Measurements from ENCODE around the gene RIMS4.
"Not testable (repeated sequence)": the region's sequence is repeated elsewhere in the genome, so short reads cannot be mapped to it uniquely, and the experiment has no call there.

RIMS4 gene

DNA sequence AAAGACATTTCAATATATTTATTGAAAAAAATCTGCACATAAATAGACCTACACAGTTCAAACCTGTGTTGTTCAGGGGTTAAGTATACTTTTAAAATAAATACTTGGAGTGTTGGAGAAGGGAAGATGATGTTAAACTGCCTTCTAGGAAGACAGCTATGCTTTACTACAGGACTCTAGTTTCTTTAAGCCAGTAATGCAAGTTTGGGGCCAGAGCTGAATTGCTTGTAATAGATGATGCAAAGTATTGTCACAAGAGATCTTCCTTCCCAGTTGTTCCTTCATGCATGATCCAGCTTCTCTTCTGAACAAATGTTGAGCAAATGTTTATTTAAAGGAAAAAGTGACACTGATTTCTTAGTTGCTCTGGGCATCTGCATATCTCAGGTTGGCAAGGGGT is 20.2 kb upstream of the RIMS4 start:
- DNase-seq (ENCODE audit: low read depth): no peak

DNA sequence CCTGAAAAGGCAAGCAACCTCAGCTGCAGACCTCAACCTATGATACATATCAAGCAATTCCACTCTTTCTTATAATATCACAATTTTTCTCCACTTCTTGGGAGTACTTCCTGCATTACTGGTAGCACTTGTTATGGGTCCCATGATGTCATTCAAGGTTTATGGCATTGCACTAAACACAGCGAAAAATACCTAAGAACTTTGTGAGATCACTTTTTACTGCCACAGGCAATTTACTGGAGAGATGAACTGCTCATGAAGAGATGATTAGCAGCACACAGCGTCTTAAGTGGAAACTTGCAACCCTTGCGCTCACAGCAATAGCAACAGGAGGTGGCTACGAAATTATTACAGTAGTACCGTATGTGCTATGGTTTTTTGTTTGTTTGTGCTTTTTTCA is 19.3 kb upstream of the RIMS4 start:
- DNase-seq (ENCODE audit: low read depth): no peak

DNA sequence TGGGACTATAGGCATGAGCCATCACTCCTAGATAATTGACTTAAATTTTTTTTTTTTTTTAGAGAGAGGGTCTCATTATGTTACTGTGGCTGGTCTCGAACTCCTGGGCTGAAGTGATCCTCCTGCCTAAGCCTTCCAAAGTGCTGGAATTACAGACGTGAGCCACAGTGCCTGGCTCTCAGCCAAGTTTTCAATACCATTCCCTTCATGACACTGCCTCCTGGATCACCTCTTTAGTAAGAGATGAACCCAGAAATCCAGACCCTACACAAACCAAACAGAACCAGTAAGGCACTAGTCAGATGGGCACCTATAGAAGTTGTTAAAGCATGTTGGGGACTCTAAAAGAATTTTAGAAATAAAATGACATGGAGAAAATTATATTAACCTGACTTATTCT is 18.3 kb upstream of the RIMS4 start:
- DNase-seq (ENCODE audit: low read depth): no peak

DNA sequence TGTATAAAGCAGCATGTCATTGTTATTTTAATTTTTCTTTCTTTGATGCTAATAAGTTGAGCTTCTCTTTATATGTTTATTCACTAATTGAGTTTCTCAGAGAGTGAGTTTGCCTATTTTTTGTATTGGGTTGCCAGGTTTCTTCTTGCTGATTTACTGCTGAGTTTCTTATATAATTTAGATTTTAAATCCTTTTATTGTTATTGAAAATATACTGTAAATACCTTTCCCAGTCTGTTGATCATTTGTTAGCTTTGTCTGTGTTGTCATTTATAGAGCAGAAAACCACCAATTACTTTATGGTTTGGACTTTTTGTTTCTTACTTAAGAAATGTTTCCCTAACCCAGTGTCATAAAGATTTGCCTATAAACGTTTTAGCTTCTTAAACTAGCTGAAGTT is 17.1 kb upstream of the RIMS4 start:
- no peak for DNase-seq (ENCODE audit: low read depth)

DNA sequence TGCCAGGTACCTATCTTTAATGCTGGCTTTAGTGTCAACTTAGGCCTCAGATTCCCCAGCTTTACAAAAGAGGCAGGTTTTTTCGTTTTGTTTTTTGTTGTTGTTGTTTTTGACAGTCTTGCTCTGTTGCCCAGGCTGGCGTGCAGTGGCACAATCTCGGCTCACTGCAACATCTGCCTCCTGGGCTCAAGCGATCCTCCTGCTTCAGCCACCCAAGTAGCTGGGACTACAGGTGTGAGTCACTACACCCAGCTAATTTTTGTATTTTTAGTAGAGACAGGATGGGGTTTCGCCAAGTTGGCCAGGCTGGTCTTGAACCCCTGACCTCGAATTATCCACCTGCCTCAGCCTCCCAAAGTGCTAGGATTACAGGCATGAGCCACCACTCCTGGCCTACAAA is 11.2 kb upstream of the RIMS4 start:
- DNase-seq (ENCODE audit: low read depth): not testable (repeated sequence)

DNA sequence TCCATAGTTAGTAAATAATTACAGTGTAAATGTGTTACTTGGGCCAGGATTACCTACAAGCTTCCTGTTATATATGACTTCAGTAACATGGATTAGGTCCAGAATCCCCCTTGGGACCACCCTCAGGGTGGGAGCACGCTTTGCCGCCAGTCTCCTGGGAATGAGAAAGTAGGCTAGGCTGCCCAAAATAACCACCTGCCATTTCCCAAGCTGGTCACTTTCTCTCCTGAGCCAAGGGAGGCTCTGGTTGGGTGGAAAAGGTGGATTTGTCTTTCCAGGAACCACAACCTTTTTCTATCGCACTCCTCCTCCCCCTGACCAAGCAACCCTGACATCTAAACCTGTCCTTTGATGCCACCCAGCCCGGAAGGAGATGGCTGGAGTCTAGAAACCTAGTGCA is 9.6 kb upstream of the RIMS4 start:
- no peak for DNase-seq (ENCODE audit: low read depth)

DNA sequence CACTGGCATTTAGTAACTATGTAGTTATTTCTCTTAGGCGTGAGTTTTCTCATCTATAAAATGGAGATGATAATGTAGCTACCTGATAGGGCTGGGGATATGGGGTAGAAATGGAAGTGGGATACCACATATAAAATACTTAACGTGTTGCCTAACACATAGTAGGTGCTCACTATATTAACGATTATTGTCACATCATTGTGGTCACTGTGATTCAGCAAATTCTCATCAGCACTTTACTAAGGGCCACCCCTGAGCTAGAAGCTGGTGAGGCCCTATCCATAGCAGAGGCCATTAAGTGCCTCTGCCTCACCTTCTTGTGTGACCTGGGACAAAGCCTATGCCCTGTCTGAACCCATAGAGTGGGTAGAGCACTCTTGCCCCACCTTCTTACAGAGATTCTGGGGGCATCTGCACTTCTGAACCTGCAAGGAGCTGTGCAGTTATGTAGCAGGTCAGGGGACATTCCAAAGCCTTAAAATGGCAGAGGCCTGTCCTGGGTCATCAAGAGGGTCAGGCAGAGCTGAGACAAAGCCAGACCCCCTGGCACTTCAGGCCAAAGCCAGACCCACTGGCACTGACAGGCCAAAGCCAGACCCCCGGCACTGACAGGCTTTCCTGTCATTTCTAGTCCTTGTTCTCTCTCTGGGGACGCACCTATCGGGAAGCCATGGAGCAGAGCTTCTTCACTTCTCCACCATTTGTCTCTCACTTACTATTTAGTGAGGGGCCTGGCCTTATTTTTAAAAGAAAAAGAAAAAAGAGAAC is 7.0 kb upstream of the RIMS4 start:
- DNase-seq (ENCODE audit: low read depth): no peak

DNA sequence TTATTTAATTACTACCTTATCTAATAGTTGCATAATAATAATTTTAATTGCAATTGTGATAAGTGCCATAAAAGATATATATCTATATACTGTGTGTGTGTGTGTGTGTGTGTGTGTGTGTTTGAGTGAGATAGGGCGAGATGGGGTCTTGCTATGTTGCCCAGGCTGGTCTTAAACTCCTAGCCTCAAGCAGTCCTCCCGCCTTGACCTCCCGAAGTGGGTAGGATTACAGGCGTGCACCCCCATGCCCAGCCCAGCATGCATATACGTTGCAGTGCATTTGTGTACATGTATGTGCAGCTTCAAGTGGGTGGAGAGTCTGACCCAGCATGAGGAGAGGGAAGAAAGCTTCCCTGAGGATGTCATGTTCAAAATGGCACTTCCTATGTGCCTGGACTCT is 4.6 kb upstream of the RIMS4 start:
- DNase-seq (ENCODE audit: low read depth): no peak

DNA sequence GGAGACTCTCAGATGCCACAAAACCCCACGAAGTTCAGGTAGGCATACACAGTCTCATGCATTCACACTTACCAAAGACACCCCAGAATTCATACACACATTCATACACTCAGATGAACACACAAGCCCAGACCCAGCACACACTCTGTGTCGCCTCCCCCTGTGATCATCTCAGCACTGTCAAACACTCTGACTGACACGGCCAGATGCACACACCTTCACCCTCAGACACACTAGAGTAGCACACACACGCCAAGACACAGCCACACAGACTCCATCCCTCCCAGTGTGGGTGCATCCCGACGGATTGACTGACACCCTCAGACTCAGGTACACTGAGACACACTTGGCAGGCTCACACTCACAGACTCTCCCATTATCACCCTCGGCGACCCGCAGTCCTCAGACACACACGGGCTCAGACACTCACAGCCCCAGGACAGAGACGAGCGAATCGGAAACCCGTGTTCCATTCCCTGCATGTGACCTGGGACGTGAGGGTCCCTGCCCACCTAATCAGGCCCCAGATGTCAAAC is 872 bp upstream of the RIMS4 start:
- no peak for DNase-seq (ENCODE audit: low read depth)

DNA sequence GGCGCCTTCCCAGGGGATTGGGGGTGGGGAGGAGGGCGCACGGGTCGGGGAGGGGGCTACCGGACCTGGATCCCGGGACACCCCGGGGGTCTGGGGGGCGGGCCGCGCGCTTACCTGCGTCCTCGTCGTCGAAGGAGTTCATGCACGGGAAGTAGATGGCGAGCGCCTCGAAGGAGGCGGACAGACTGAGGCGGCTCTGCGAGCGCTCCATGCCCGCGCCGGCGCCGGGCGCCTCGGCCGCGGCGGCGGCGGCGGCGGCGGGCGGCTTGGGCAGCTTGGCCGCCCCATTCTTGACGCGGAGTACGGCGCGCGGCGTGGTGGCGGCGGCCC is 320 bp downstream of the RIMS4 start:
- no peak for DNase-seq (ENCODE audit: low read depth)

DNA sequence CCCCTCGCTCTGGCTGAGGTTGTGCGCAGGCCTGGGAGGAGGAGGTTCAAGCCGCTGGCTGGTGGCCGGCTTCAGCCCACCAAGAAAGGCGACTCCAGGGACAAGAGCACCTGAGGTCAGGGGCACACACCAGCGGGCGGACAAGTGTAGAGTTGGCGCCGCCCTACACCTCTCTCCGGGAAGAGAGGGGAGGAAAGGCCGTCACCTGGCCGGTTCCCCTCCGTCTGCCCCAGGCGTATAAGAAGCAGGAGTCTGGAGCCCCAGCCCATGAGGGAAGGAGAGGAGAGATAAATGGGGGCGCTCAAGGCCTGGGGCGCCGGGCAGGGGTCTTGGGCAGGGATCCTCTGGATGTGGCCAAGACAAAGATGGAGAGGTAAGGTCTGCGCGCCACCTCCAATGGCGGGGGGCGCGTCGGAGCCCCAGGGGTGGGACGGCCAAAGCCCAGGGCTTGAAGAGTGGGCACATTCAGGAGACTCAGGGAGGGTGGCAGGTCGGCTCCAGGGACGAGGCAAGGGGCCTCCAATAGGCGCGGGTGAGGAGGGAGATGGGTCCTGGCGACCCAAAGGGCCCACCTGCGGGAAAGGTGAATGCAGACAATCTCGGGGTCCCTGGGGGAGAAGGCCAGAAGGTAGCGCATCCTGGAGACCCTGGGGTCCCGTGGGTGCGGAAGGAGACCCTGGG is 826 bp downstream of the RIMS4 start:
- no peak for DNase-seq (ENCODE audit: low read depth)

DNA sequence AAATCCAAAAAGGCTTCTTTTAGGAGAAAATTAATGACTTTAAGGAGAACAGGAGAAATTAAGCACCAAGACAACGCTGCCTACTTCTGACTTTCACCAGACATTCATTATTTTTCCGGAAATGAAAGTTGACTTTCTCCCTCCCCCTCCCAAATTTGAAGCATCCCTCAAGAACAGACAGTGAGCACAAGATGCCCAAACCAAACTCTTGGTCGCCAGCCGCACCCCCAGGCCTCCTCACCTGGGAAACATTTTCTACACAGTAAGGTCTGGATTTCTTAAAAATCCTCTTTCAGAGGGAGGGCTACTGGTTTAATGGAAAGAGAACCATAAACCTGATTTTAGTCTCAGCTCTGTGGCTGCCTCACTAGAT is 2.7 kb downstream of the RIMS4 start:
- DNase-seq (ENCODE audit: low read depth): no peak

DNA sequence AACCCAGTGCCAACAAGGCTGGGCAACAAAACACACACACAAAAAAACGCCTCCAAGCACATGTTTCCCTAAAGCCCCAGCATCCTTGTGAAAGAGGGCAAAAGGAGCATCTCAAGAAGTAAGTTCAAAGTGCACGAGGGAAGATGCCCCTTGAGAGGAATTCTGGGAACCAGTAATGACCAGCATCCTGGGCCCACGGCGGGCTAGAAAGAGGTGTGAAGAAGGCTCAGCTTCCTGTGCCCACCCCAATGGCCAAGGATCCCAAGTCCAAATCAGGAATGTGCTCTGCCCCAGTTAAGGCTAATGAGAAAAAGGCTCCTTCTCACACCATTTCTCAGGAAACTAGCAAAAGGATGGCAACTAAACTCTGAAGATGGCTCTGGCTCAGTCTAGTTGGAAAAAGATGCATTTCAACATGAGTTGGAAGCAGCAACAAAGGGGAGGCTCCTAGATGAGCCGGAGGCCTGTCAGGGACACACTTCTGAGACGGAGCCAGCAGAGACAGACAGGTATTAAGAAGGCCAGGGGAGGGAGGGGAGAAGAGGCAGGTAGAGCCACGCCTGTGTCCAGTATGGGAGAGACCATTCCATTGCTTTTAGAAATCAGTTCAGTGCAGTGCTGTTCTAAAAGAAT is 3.2 kb downstream of the RIMS4 start:
- no peak for DNase-seq (ENCODE audit: low read depth)

DNA sequence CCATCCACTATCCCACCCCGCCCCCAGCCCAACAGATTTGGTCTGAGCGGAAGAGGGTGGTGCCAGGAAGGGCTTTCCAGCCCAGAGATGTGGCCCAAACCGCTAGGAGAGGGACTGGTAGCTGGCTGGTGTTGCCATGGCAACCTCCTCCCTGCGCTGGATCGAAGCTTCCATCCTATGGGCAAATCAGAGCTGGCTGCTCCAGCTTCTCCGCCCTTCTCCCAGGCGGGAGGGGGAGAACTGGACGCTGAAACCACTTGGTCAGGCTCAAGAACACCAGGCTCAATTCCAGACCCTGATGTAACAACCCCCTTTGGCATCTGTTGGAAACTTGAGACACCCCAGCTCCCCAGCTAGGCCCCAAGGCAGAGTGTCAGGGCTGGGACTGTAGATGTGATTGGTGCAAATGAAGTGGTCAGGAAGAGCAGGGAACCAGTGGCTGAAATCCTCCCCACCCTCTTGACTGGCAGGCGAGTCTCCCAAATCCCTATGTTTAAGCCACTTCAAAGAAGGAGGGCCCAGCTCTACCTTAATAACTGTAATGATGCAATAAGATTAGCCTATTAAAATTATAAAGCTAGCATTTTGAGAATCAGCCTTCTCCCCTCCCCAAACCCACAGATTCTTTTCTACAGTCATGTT is 4.2 kb downstream of the RIMS4 start:
- DNase-seq (ENCODE audit: low read depth): no peak

DNA sequence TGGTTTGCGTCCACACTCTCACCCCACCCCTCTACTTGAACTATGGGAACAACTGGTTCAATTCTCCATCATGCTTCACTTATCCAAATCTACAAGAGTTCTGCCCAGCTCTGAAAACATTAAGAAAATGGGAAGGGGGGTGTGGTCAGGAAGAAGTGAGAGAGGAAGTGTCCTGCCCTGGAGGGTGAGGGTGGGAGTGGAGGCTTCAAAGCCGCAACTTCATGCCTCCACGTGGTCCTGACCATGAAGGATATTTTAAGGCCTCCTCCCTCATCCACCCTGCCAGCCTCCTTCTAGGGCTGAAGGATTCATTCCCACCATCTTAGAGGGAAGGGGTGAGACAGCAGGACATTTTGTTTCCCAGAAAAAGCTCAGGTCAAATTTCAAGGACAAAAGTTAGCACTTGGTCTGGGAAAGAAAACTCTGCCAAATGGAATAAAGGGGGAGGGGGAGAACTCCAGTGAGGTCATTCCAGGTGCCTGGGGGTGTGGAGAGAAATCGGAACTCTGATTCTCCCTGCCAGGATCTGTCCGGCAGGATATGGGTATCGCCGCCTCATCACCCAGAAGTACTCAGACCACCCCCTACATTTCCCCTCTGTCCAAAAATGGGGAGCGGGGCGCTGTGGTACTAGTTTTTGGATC is 4.9 kb downstream of the RIMS4 start:
- no peak for DNase-seq (ENCODE audit: low read depth)

DNA sequence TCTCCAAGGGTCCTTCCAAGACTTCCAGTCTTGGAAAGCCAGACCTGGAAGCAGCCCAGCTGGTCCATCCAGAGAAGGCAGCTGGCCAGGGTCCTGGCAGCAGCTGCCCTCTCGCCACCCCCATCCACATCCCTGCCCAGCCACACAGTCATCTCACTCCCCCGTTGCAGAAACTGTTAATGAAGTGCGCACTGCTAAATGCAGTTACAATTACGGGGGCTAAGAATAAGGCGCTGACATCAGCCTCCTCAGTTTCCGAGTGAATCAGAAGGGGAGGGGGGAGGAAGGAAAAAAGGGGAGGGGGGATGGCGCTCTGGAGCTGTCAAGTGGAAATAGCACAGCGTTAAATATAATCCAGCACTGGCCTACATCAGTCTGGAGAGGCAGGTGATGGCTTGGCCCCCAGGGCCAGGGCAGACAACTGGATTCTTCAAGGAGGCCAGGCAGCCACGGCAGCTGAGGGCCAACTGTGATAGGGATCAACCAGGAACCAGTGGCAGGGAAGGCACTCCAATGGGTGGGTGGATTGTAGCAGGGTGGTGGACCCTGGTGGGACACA is 6.9 kb downstream of the RIMS4 start:
- DNase-seq (ENCODE audit: low read depth): no peak

DNA sequence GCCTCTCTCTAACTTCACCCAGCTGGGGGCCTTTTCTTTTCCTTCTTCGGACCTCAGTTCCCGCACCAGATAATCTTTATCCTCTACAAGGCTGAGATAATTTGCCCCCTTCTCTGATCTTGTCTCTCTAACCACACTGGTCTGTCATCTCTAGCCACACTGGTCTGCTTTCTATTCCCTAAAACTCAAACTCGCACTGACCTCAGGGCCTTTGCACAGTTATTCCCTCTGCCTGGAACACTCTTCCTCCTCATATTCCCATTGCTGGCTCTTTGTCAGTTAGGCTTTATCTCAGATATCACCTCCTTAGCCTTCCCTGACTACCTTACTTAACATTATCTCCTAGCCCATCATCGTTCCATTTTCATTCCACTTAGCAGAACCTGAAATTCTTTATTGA is 7.6 kb downstream of the RIMS4 start:
- DNase-seq (ENCODE audit: low read depth): no peak

DNA sequence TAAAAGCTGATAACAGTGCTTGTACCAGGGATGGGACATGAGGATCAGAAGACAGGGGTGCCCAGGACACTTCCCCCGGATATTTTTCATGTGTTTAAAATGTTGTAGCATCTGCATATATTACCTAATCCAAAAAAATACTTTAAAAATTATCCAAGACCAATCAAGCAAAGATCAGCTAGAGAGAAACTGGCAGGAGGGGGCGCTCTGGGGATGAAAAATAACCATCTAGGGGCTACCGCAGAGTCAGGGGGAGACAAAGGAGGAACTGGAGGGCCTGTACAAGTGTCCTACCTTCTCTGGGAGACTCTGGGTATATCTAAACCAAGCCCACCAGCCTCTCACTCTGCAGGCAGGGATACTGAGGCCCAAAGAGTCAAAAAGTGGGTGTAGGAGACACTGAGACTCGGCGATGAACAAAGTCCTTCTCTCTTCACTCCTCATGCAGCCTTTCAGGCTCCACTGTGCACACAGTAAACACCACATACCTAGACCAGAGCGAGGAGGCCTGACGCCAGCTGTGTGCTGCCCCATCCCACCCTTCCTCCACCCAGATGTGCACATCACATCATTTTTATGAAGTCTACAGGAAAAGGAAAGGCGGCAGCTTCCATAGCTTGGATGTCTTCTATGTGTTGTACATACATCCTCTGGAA is 9.8 kb downstream of the RIMS4 start:
- no peak for DNase-seq (ENCODE audit: low read depth)

DNA sequence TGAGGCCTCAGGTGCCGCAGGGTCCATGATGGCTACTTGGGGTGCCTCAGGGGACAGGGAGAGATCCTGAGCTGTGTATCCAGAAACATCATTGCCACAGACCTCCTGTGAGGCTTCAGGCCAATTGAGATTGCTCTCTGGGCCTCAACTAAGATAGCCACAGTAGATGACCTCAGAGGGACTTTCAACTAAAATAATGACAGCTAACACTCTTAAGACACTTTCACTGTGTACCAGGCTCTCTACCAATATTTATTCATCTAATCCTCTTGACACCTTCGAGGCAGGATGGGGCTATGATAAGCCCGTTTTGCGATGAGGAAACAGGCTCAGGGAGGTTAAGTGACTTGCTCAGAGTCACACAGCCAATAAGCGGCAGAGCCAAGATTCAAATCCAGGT is 10.7 kb downstream of the RIMS4 start:
- DNase-seq (ENCODE audit: low read depth): no peak

DNA sequence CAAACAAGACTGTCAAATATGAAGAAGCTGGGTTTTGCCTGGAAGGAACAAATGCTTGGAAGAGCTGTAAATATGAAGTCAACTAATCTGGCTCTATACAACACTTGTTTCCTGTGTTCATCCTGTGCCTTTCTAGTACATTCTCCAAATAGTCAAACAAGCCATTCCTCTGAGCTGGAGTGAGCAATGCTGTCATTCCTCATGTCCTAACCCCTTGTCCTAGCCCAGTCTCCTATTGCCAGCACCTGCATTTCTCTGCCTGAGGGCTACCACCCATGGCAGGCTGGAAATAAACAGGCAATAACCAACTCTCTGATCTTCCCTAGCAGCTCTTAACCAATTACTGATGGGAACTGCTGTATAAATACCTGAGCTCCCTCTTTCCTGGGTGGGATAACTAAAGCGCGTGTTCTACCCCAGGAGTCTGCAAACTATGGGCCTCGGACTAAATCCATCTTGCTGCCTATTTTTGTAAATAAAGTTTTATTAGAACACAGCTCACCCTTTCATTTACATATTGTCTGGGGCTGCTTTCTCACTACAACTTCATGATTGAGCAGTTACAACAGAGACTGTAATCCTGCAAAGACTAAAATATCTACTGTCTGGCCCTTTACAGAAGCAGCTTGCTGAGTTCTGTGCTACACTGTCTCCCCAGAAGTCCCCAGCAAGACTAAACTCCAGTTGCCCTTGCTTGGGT is 13.4 kb downstream of the RIMS4 start:
- no peak for DNase-seq (ENCODE audit: low read depth)

DNA sequence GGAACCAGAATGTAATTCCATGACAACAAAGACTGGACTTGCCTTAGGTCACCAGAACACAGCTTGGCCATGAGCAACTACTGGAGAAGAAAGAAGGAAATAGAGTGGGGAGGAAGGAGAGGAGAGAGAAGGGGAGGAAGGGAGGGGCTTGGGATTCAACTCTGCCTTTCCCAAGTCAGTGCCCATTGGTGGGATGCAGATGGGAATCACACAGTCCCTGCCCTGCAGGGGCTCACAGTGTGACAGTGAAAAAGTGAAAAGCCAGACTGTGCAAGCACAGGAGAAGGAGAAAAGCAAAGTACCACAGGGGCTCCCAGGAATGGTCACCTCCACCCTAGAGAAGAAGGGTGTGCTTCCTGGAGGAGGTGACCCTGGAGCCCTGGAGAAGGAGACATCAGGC is 14.0 kb downstream of the RIMS4 start:
- no peak for DNase-seq (ENCODE audit: low read depth)

Data from stimulated activated CD8-positive, alpha-beta memory T cell treated with anti-CD3 and anti-CD28 coated beads, Interleukin-15, amount 100 ng/mL, for 1 hour (primary cell).